Non-pigmented ciliary epithelial cell (primary cell): ENCODE results near the gene AFAP1.
A peak's percentile ranks its signal among the peaks of the same experiment; 100 is the strongest.

ENCODE experiments used
- DNase-seq: peaks from one replicate; pipeline ENCODE4 v3.0.0-alpha.2; 2010; ENCODE audit warnings: low read depth

AFAP1 gene

GRCh38 chr4:7863911-7864681 is 75.6 kb downstream of the AFAP1 start:
- no peak for DNase-seq

GRCh38 chr4:7862561-7863192 is 77.0 kb downstream of the AFAP1 start:
- no peak for DNase-seq

GRCh38 chr4:7861440-7861881 is 78.2 kb downstream of the AFAP1 start:
- DNase-seq = peak; percentile 90

- no peak for DNase-seq
Observed at GRCh38 chr4:7860600-7861163, 79.0 kb downstream of the AFAP1 start.

GRCh38 chr4:7859326-7859725 is 80.3 kb downstream of the AFAP1 start:
- no peak for DNase-seq

- no peak for DNase-seq
Observed at GRCh38 chr4:7858498-7858897, 81.2 kb downstream of the AFAP1 start.

- no peak for DNase-seq
Observed at GRCh38 chr4:7857993-7858392, 81.7 kb downstream of the AFAP1 start.

- peak; percentile 94 for DNase-seq
Observed at GRCh38 chr4:7857238-7857701, 82.4 kb downstream of the AFAP1 start.

- DNase-seq = no peak
Observed at GRCh38 chr4:7855731-7856130, 83.9 kb downstream of the AFAP1 start.

GRCh38 chr4:7854697-7855370 is 84.8 kb downstream of the AFAP1 start:
- peak; percentile 27 for DNase-seq

- no peak for DNase-seq
Observed at GRCh38 chr4:7854216-7854615, 85.4 kb downstream of the AFAP1 start.

- DNase-seq = no peak
Observed at GRCh38 chr4:7853271-7853670, 86.4 kb downstream of the AFAP1 start.

- no peak for DNase-seq
Observed at GRCh38 chr4:7852568-7853185, 87.0 kb downstream of the AFAP1 start.

GRCh38 chr4:7850489-7850888 is 89.2 kb downstream of the AFAP1 start:
- DNase-seq = no peak

GRCh38 chr4:7847206-7847605 is 92.5 kb downstream of the AFAP1 start:
- DNase-seq = no peak

- no peak for DNase-seq
Observed at GRCh38 chr4:7845493-7846128, 94.0 kb downstream of the AFAP1 start.

GRCh38 chr4:7844594-7844991 is 95.1 kb downstream of the AFAP1 start:
- DNase-seq = peak; percentile 97

GRCh38 chr4:7843831-7844593 is 95.6 kb downstream of the AFAP1 start:
- DNase-seq = peak; percentile 64

- DNase-seq = peak; percentile 97
Observed at GRCh38 chr4:7842384-7843279, 97.0 kb downstream of the AFAP1 start.

GRCh38 chr4:7841894-7842293 is 97.8 kb downstream of the AFAP1 start:
- DNase-seq = no peak
